ENCODE data around the gene ZNF576.

Gene ZNF576

GRCh38 chr19:43626838-43627237 is 30.4 kb downstream of the ZNF576 start:
- Histone ChIP-seq H3K27ac (no peak overlapping the region), H3K9me3 (no peaks in the 10 kb centered on the region), H3K36me3 (no peaks in the 10 kb centered on the region), H3K4me1 (ENCODE audit: control insufficient read depth in 1 of 2, insufficient read depth in 1 of 2, low read depth in 1 of 2, low read length in 1 of 2) (peaks cover 3 to 4% of the 10 kb centered on the region in 2 experiments), H3K4me3 (ENCODE audit: low read depth in 1 of 2, low read length in 1 of 2) (no peak overlapping the region), H3K27me3 (peaks cover 37% of the 10 kb centered on the region)
- TF ChIP-seq CTCF (IDR thresholded peaks at IDR 0.05) = no peak

GRCh38 chr19:43628646-43629326 is 32.4 kb downstream of the ZNF576 start:
- Histone ChIP-seq H3K4me3 (ENCODE audit: low read depth in 1 of 2, low read length in 1 of 2) (no peak overlapping the region), H3K4me1 (ENCODE audit: control insufficient read depth in 1 of 2, insufficient read depth in 1 of 2, low read depth in 1 of 2, low read length in 1 of 2) (peaks cover 3 to 4% of the 10 kb centered on the region in 2 experiments)

GRCh38 chr19:43631491-43631890 is 35.1 kb downstream of the ZNF576 start:
- Histone ChIP-seq H3K9me3 (no peaks in the 10 kb centered on the region), H3K27me3 (peaks cover 53% of the 10 kb centered on the region), H3K4me1 (ENCODE audit: control insufficient read depth in 1 of 2, insufficient read depth in 1 of 2, low read depth in 1 of 2, low read length in 1 of 2) (no peaks in the 10 kb centered on the region), H3K27ac (no peak overlapping the region), H3K4me3 (ENCODE audit: low read depth in 1 of 2, low read length in 1 of 2) (no peak overlapping the region), H3K36me3 (no peaks in the 10 kb centered on the region)
- no peak for TF ChIP-seq CTCF (IDR thresholded peaks at IDR 0.05)

More at GRCh38 chr19:43628646-43629326, 32.4 kb downstream of the ZNF576 start:
- Histone ChIP-seq H3K27me3 (peaks cover 45% of the 10 kb centered on the region), H3K9me3 (no peaks in the 10 kb centered on the region), H3K36me3 (no peaks in the 10 kb centered on the region), H3K27ac (no peak overlapping the region)
- TF ChIP-seq CTCF (IDR thresholded peaks at IDR 0.05) = no peak

- H3K27me3 ChIP-seq = peaks cover 59% of the 10 kb centered on the region
- TF ChIP-seq CTCF (IDR thresholded peaks at IDR 0.05) = no peak
- H3K36me3 ChIP-seq = no peaks in the 10 kb centered on the region
- no peaks in the 10 kb centered on the region for H3K9me3 ChIP-seq
- no peak overlapping the region for H3K27ac ChIP-seq
- no peaks in the 10 kb centered on the region for H3K4me1 ChIP-seq (ENCODE audit: control insufficient read depth in 1 of 2, insufficient read depth in 1 of 2, low read depth in 1 of 2, low read length in 1 of 2)
- H3K4me3 ChIP-seq (ENCODE audit: low read depth in 1 of 2, low read length in 1 of 2) = no peak overlapping the region
Measured at GRCh38 chr19:43633520-43633919, 37.1 kb downstream of the ZNF576 start.

- Histone ChIP-seq H3K4me3 (ENCODE audit: low read depth in 1 of 2, low read length in 1 of 2) (no peak overlapping the region), H3K27ac (no peak overlapping the region), H3K4me1 (ENCODE audit: control insufficient read depth in 1 of 2, insufficient read depth in 1 of 2, low read depth in 1 of 2, low read length in 1 of 2) (no peaks in the 10 kb centered on the region), H3K9me3 (no peaks in the 10 kb centered on the region), H3K27me3 (peaks cover 64% of the 10 kb centered on the region), H3K36me3 (no peaks in the 10 kb centered on the region)
- no peak for TF ChIP-seq CTCF (IDR thresholded peaks at IDR 0.05)
Measured at GRCh38 chr19:43634068-43634467, 37.7 kb downstream of the ZNF576 start.
